ENCODE data around the gene DUSP6. TPM values are rescaled to one million over a fixed set of nuclear protein-coding genes. Genes with fewer than 3 reads are reported as not detected.
"Not testable (repeated sequence)": the region's sequence is repeated elsewhere in the genome, so short reads cannot be mapped to it uniquely, and the experiment has no call there.

DUSP6 gene
- polyA plus RNA-seq, 3 donors, result 86.0 to 88.8 (median 87.1) TPM

DNA sequence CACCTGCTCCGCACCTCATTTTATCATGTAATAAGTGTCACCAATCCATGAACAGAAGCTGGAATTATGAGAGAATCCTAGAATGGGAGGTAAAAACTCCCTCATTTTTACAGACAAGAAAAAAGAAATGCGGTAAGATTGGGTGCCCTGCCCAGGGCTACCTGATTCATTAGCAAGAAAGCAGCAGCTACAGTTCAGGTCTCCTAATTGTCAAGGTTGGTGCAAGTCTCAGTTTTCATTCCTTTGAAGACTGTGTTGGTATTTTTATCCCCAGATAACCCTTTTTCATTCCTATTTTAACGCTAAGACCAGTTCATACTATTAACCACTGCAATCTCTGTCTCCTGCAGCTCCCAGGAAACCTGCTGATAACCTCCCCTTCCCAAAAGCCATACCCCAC is 6.9 kb downstream of the DUSP6 start:
- no peak for DNase-seq (ENCODE audit: extremely low read depth in 1 of 11, low read depth in 9 of 11, low spot score in 4 of 11)

GRCh38 chr12:89344862-89345202 is 7.5 kb downstream of the DUSP6 start:
- no peak for DNase-seq (ENCODE audit: extremely low read depth in 1 of 11, low read depth in 9 of 11, low spot score in 4 of 11)

DNA sequence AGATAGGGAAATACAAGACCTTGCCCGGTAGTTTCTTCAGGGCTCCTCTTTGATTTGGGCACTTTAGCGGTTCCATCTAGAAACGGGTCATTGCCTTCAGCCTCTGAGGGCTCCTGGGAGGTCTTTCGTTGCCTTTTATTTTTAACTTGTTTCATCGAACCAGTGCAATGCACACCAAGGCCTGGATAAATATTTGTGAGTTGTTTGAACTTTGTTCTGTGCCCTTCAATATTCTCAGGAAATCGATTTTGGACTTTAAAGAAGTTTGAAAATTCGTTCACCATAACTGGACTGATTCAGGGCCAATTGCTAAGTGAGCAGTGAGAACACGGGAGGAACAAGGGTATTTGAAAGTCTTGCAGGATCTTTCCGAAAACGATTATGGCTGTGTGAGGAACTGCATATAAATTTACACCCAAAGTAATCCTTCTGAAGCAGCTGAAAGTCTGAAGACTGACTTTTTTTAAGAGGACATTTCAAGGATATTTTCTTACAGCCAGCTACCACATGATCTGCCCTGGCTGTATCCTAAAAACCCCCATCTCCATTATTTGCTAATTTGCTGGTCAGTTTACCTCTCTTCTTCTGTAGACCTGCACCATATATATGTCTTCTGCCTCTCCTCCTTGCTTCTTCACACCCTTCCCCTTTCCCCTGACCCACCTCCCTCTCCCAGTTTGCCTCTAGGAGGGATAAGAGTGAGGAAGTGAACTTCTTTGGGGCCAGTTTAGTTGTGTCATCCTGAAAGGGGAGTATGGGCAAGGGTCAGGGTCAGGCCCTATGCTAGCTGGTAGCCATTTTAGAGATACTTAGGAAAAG is 8.0 kb downstream of the DUSP6 start:
- no peak for DNase-seq (ENCODE audit: extremely low read depth in 1 of 11, low read depth in 9 of 11, low spot score in 4 of 11)

GRCh38 chr12:89343127-89343526 is 9.2 kb downstream of the DUSP6 start:
- DNase-seq (ENCODE audit: extremely low read depth in 1 of 11, low read depth in 9 of 11, low spot score in 4 of 11), result no peak

GRCh38 chr12:89340861-89341260 is 11.4 kb downstream of the DUSP6 start:
- no peak for DNase-seq (ENCODE audit: extremely low read depth in 1 of 11, low read depth in 9 of 11, low spot score in 4 of 11)

DNA sequence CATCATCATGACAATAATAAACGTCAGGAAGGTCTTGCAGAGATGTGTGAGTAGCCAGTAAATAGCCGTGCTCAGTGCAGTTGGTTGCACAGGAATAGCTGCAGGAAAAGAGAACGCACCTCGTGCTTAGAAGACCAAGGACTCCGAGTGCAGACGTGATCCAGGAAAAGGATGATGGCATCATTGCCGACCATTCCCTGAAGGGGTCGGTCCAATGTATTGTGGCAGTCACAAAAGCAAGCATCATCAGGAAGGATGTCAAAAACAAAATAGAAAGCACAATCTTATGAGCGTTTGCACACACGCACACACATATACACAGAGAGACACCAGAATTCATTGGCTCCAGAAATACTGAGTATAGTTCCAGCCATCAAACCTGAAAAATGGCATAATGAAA is 12.8 kb downstream of the DUSP6 start:
- no peak for DNase-seq (ENCODE audit: extremely low read depth in 1 of 11, low read depth in 9 of 11, low spot score in 4 of 11)

DNA sequence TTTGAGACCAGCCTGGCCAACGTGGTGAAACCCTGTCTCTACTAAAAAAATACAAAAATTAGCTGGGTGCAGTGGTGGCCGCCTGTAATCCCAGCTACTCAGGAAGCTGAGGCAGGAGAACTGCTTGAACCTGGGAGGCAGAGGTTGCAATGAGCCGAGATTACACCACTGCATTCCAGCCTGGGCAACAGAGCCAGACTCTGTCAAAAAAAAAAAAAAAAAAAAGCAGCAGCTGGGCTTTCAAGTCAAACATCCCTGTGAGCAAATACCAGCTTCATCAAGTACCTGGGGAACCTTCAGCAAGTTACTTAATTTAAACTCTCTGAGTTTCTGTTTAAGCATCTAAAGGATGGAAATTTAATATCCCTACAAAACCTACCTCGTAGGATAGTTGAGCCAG is 15.2 kb downstream of the DUSP6 start:
- DNase-seq (ENCODE audit: extremely low read depth in 1 of 11, low read depth in 9 of 11, low spot score in 4 of 11), result not testable (repeated sequence)

- DNase-seq (ENCODE audit: extremely low read depth in 1 of 11, low read depth in 9 of 11, low spot score in 4 of 11), result no peak
Measured at GRCh38 chr12:89335452-89336244, 16.7 kb downstream of the DUSP6 start.

DNA sequence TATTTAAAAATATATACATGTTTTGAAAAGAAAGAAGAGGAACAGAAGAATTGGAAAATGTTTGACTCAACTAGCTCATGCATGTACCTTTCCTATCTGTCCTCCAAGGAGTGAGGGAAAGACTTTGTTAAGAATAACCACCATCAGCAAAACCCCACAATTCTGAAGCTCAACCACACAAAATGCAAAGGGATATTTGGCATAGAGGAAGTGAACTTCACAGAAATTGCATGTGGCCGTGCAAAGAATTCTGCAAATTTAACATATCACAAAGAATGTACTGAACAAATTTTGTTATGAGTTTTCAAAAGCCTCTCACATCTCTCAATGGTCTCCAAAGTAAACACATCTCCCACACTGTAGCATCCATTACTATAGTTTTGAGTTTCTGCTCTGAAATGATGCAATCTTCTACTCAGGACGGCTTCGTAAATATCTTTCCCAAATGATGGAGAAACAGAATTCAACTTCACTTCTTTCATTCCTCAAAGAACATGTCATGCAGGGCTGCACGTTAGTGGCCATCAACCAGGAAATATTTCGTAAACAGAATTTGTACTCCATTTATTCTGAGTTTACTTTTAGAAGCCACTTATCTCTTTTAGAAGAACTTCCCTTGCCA is 17.6 kb downstream of the DUSP6 start:
- no peak for DNase-seq (ENCODE audit: extremely low read depth in 1 of 11, low read depth in 9 of 11, low spot score in 4 of 11)

GRCh38 chr12:89333564-89334252 is 18.6 kb downstream of the DUSP6 start:
- DNase-seq (ENCODE audit: extremely low read depth in 1 of 11, low read depth in 9 of 11, low spot score in 4 of 11), result no peak

GRCh38 chr12:89328151-89329030 is 23.9 kb downstream of the DUSP6 start:
- no peak for DNase-seq (ENCODE audit: extremely low read depth in 1 of 11, low read depth in 9 of 11, low spot score in 4 of 11)

DNA sequence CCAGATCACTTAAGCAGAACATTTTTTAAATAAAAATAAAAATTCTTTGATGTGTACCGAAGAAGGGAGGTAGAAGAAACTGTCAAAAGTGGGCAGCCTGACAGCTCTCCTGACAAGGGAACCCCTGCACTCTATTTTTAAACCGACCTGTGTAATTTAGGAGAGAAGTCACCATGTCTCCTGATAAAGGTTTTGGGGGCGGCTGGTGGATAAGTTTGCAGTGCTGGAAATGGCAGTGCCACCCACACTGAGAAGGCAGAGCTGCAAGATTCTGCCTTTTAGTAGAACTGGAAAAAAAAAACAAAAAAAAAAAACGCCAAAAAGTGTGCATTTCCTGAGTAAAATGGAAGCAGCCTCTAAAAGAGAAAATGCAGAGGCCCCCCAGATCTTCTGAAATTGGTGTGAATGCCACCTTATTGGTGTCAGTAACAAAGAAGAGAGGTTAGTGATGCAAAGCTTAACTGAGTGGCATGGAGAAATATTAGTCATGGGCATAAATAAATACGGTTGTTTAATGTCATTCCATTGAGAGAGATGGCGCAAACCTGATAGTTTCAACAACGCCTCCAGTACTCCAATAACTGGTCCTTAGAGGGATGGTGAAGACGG is 24.7 kb downstream of the DUSP6 start:
- DNase-seq (ENCODE audit: extremely low read depth in 1 of 11, low read depth in 9 of 11, low spot score in 4 of 11), result no peak

GRCh38 chr12:89326239-89327040 is 25.9 kb downstream of the DUSP6 start:
- peak in 3 of 11 donors; percentile 59 to 72 (median 71) for DNase-seq (ENCODE audit: extremely low read depth in 1 of 11, low read depth in 9 of 11, low spot score in 4 of 11)

GRCh38 chr12:89325495-89325894 is 26.8 kb downstream of the DUSP6 start:
- no peak for DNase-seq (ENCODE audit: extremely low read depth in 1 of 11, low read depth in 9 of 11, low spot score in 4 of 11)

DNA sequence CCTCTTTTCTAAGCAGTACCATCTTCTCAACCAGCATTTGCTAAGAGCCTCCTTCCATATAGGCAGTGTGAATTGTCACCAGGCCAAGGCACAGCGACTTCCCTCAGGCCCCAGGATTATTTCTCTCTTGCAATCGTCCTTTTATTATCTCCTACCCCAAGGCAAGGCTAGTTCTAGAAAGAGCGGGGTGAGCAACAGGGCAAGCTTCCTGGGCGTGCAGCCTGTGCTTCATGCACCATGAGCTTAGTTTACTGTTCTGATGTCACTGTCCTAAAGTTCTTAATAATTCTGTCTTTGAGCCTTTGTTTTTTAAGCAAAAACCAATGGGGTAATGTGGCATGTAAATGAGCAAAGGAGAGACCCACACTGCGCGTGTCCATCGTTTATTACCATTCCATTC is 27.9 kb downstream of the DUSP6 start:
- no peak for DNase-seq (ENCODE audit: extremely low read depth in 1 of 11, low read depth in 9 of 11, low spot score in 4 of 11)

DNA sequence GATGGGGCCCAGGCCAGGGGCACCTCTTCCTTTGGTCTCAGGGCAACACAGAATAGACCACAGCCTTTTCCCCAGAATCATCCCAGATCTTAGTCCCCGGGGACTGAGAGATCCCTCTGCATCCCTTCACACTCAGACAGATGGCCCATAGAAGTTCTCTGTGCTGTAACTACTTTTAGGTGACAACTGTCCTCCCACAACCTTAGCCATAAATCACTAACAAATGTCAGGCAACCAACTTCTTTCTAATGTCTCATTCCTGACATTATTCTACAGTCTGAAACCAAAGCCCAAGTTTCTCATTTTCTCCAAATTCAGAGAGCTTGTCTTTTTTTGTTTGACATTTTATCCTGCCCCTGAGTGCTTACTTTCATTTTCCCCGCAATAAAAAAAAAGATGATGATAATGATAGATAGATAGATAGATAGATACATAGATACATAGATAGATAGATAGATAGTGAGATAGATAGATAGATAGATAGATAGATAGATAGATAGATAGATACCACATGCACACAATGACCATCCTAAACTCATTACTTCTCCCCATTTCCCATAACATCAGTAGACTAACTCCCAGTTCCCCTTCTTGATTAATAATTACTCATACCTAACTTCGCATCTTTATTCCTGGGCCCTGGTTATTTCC is 28.6 kb downstream of the DUSP6 start:
- no peak for DNase-seq (ENCODE audit: extremely low read depth in 1 of 11, low read depth in 9 of 11, low spot score in 4 of 11)

DNA sequence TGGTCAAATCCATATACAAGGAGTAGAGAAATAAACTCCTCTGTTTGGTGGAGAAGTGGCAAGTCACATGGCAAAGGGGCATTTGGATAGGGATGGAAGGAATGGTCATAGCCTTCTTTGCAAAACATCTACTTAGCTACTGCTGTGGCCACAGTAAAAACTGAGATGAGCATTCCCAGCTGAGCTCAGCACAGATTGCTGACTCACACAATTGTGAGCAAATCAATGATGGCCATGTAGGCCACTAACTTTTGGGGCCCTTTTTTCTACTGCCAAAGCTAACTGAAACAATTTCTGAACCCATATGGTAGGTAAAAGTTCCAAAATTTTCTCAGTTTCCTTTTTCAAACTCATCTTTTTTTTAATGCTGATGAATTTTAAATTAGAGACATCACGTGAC is 31.6 kb downstream of the DUSP6 start:
- DNase-seq (ENCODE audit: extremely low read depth in 1 of 11, low read depth in 9 of 11, low spot score in 4 of 11), result no peak

Data from renal cortex interstitium (tissue), 11 donors.